HepG2 (cell line): ENCODE data around the gene CTNNA3. TPM values are rescaled to one million over a fixed set of nuclear protein-coding genes. Genes with fewer than 3 reads are reported as not detected.

Experiments used
- ATAC-seq: fragments of 200-7000 bp; cut with Tn5 transposase; 3 replicates; pipeline ENCODE4 v1.9.1; 2020; ENCODE audit warnings: mild to moderate bottlenecking, moderate library complexity
- BruUV-seq: library from RNA; stranded (reverse); fragments of 400-500 nt; replicated peaks from 2 replicates; lab custom pipeline; 2021; lab: Mats Ljungman, UMichigan
- CTCF ChIA-PET: fragments of 300-600 bp; formaldehyde crosslinking; extraction: SDS; loops from one replicate; lab custom pipeline; 2021; ENCODE audit warnings: low total read pairs, inconsistent platforms, low intra/inter-chr PET ratio; lab: Yijun Ruan, JAX
- POLR2A ChIA-PET: fragments of 350-600 bp; sonication (Branson Sonifier 250); formaldehyde crosslinking; loops from one replicate; lab custom pipeline; 2020; ENCODE audit warnings: antibody characterized with exemption, inconsistent platforms; lab: Yijun Ruan, JAX
- DNase-seq: peaks from one replicate; pipeline ENCODE4 v3.0.0-alpha.2; 2015; ENCODE audit warnings: low spot score
- FAIRE-seq: peaks from 3 replicates; lab custom pipeline; 2011; peaks lifted over from hg19 to GRCh38; lab: Jason Lieb, UNC
- H2AFZ ChIP-seq: one replicate; pipeline ENCODE4 v1.6.1; 2011; ENCODE audit warnings: low read length, inconsistent platforms
- H3K27ac ChIP-seq: fragments of 300-600 bp; 3 replicates; pipeline ENCODE4 v1.8.0; 2011; ENCODE audit warnings: mixed run types, mild to moderate bottlenecking, mixed read lengths, low read length, inconsistent platforms; ENCODE audit not compliant: insufficient read depth; ENCODE audit errors: extremely low read length
- H3K27me3 ChIP-seq, 2 experiments: fragments of 200-600 bp in 1 of 2; 2 replicates in 1 of 2; 3 replicates in 1 of 2; pipeline versions ENCODE4 v1.6.0 to v1.8.0; 2011; ENCODE audit warnings: low read length in 2 of 2, mild to moderate bottlenecking in 2 of 2, moderate library complexity in 2 of 2, inconsistent platforms in 1 of 2; ENCODE audit not compliant: insufficient read depth in 2 of 2, control insufficient read depth in 1 of 2
- H3K36me3 ChIP-seq, 2 experiments: fragments of 200-600 bp in 1 of 2; replicated peaks in 1 of 2; 2 replicates in 1 of 2; 3 replicates in 1 of 2; pipeline versions ENCODE4 v1.5.1 to v1.8.0; 2011; ENCODE audit warnings: low read length in 2 of 2, inconsistent platforms in 1 of 2; ENCODE audit not compliant: insufficient read depth in 2 of 2, control insufficient read depth in 1 of 2
- H3K4me1 ChIP-seq: 2 replicates; pipeline ENCODE4 v1.5.1; 2012; ENCODE audit warnings: low read length, inconsistent platforms; ENCODE audit not compliant: insufficient read depth
- H3K4me2 ChIP-seq: 2 replicates; pipeline ENCODE4 v1.6.0; 2011; ENCODE audit warnings: low read depth, low read length, inconsistent platforms
- H3K4me3 ChIP-seq, 3 experiments: fragments of 200-600 bp in 1 of 3; sonication (generic), shearing (Covaris generic) in 1 of 3; replicated peaks in 1 of 3; 2 replicates each; pipeline ENCODE4 v1.5.1; 2011 to 2016; ENCODE audit warnings: low read length in 3 of 3, inconsistent platforms in 2 of 3, low read depth in 2 of 3, mild to moderate bottlenecking in 2 of 3, control low read depth in 1 of 3, mixed read lengths in 1 of 3; ENCODE audit not compliant: insufficient read depth in 1 of 3
- H3K79me2 ChIP-seq: one replicate; pipeline ENCODE4 v1.6.1; 2011; ENCODE audit warnings: low read length, inconsistent platforms; ENCODE audit not compliant: insufficient read depth
- H3K9ac ChIP-seq: 2 replicates; pipeline ENCODE4 v1.6.0; 2011; ENCODE audit warnings: mild to moderate bottlenecking, low read depth, low read length, inconsistent platforms; ENCODE audit not compliant: insufficient read depth
- H3K9me3 ChIP-seq: 2 replicates; pipeline ENCODE4 v1.5.1; 2012; ENCODE audit warnings: mild to moderate bottlenecking, low read length
- H4K20me1 ChIP-seq: 2 replicates; pipeline ENCODE4 v1.6.0; 2011; ENCODE audit warnings: inconsistent platforms, mild to moderate bottlenecking, low read length, moderate library complexity; ENCODE audit not compliant: insufficient read depth
- CHD2 ChIP-seq: IDR thresholded peaks from 2 replicates; pipeline ENCODE4 v1.6.1; 2011; ENCODE audit warnings: low read depth, low read length, improper control_type of control experiment
- ELF4 ChIP-seq: sonication (generic); formaldehyde crosslinking; IDR thresholded peaks from 2 replicates; pipeline ENCODE4 v1.5.0; 2020; ENCODE audit warnings: missing genetic modification reagents, mild to moderate bottlenecking, moderate library complexity, borderline replicate concordance
- FOSL2 ChIP-seq: sonication (generic); formaldehyde crosslinking; IDR thresholded peaks from 2 replicates; pipeline ENCODE4 v1.4.0; 2020; ENCODE audit warnings: missing genetic modification reagents
- MAFF ChIP-seq: IDR thresholded peaks from 2 replicates; pipeline ENCODE4 v1.6.1; 2011; ENCODE audit warnings: low read depth, low read length, improper control_type of control experiment
- MAFK ChIP-seq, 2 experiments: IDR thresholded peaks in 1 of 2; conservative IDR thresholded peaks in 1 of 2; 2 replicates each; pipeline ENCODE4 v1.6.1; 2011; ENCODE audit warnings: improper control_type of control experiment in 2 of 2, low read length in 2 of 2
- MEIS2 ChIP-seq: sonication (generic); formaldehyde crosslinking; IDR thresholded peaks from 2 replicates; pipeline ENCODE4 v1.9.0; 2021; ENCODE audit warnings: mild to moderate bottlenecking, missing genetic modification reagents
- REPIN1 ChIP-seq: sonication (generic); formaldehyde crosslinking; IDR thresholded peaks from 2 replicates; pipeline ENCODE4 v1.8.0; 2022; ENCODE audit warnings: missing genetic modification reagents, low read depth, mild to moderate bottlenecking, borderline replicate concordance
- YY1 ChIP-seq: IDR thresholded peaks from 2 replicates; pipeline ENCODE4 v1.6.1; 2011; ENCODE audit warnings: low read length, low read depth, moderate library complexity, mild to moderate bottlenecking; ENCODE audit not compliant: insufficient read depth, insufficient replicate concordance
- ZNF607 ChIP-seq: sonication (generic); formaldehyde crosslinking; IDR thresholded peaks from 2 replicates; pipeline ENCODE4 v1.5.1; 2020; ENCODE audit warnings: missing genetic modification reagents, mild to moderate bottlenecking, borderline replicate concordance
- ZNF737 ChIP-seq: sonication (generic); formaldehyde crosslinking; IDR thresholded peaks from 2 replicates; pipeline ENCODE4 v1.5.0; 2020; ENCODE audit warnings: missing genetic modification reagents, mild to moderate bottlenecking, borderline replicate concordance
- ZSCAN9 ChIP-seq: IDR thresholded peaks from 2 replicates; pipeline ENCODE4 v1.6.1; 2016; ENCODE audit warnings: borderline replicate concordance
- WGBS: methylation state at CpG from one replicate; pipeline ENCODE4 v1.1.6; 2017; ENCODE audit warnings: low lambda C conversion rate; 5-methylcytosine and 5-hydroxymethylcytosine counted together
- in situ Hi-C: cut with HindIII; loops from 2 replicates; pipeline ENCODE4 v1.10.0; 2017; ENCODE audit warnings: low pct_unique_long_range_greater_than_20kb; ENCODE audit not compliant: extremely low pct_ligation_motif_present
- intact Hi-C: fragments of 100-400 bp; cut with micrococcal nuclease; formaldehyde crosslinking; loops from one replicate; pipeline ENCODE4 v1.10.0; 2022; ENCODE audit not compliant: unreplicated experiment
- polyA plus RNA-seq, 8 experiments: library from polyadenylated mRNA; depleted of rRNA in 3 of 8; stranded (reverse) in 7 of 8; unstranded in 1 of 8; fragments of >200 nt; fragmentation: Illumina TruSeq in 4 of 8; extraction: Trizol in 4 of 8; gene quantifications; 2 replicates each; pipeline versions ENCODE4 v1.2.1 to v1.2.3, GENCODE V29; 2011 to 2016; ENCODE audit warnings: low read depth in 4 of 8, missing spikeins in 1 of 8, mixed read lengths in 1 of 8; ENCODE audit not compliant: insufficient read depth in 1 of 8
- total RNA-seq, 5 experiments: library from RNA; depleted of rRNA; stranded (reverse); fragments of >200 nt; fragmentation: Illumina TruSeq; extraction: Trizol; gene quantifications; 2 replicates each; pipeline ENCODE4 v1.2.3, GENCODE V29; 2016; ENCODE audit warnings: low read depth in 1 of 5
- TF ChIP-seq, protein P1 (sequence below): sonication (generic); formaldehyde crosslinking; IDR thresholded peaks from 2 replicates; pipeline ENCODE4 v1.4.0; 2020; ENCODE audit warnings: mild to moderate bottlenecking, missing genetic modification reagents, borderline replicate concordance
- TF ChIP-seq, protein P2 (sequence below), 2 experiments: sonication (generic) in 1 of 2; formaldehyde crosslinking in 1 of 2; IDR thresholded peaks; 2 replicates each; pipeline versions ENCODE4 v1.4.0 to v1.6.1; 2016 to 2020; ENCODE audit warnings: borderline replicate concordance in 1 of 2, low read depth in 1 of 2, mild to moderate bottlenecking in 1 of 2, missing genetic modification reagents in 1 of 2

The CTNNA3 gene
- total and polyA plus RNA-seq, 2 of the 13 experiments (the other 11 are each of a cell fraction or from before 2014, with no cell fraction given), result not detected

DNA sequence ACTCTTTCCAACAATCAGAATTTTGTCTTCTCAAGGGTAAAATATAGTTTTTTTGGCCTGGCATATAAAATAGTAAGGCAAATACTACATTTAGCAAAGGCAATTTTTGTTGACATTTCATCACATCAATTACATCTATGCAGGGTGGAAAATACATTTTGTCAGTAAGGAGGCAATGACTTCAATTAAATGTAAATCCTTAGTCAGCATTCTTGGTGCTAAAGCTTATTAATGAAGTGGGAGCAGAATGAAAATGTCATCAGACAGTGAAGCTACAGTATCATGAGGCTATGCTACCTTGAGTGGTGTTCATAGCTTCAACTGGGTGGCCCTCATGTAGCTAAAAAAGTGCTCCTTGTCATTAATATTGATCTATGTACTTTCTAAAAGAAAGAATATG lies 761.3 kb downstream of the CTNNA3 start:
- ChIA-PET POLR2A (no interaction called here), CTCF (no interaction called here)
- no peaks in the 10 kb centered on the region for H3K36me3 ChIP-seq
- no peak for ATAC-seq
- no peak overlapping the region for H3K9ac ChIP-seq
- FAIRE-seq, result no peak
- no peak overlapping the region for H3K27ac ChIP-seq
- no peaks in the 10 kb centered on the region for H3K79me2 ChIP-seq
- no peaks in the 10 kb centered on the region for H4K20me1 ChIP-seq
- H3K9me3 ChIP-seq, result no peaks in the 10 kb centered on the region
- H2AFZ ChIP-seq, result no peak overlapping the region
- H3K4me3 ChIP-seq, result no peak overlapping the region
- DNase-seq, result no peak
- H3K4me1 ChIP-seq, result no peaks in the 10 kb centered on the region
- no peak overlapping the region for H3K4me2 ChIP-seq
- in situ Hi-C loops (no loop called here), intact Hi-C loops (loop anchor here (5.0 kb wide), 3 partner anchors 307 to 1957 kb away; no protein-coding TSS in a partner anchor)
- H3K27me3 ChIP-seq, result no peaks in the 10 kb centered on the region
- TF ChIP-seq MAFF, result peak; percentile 92
- peak; percentile 85 to 95 for TF ChIP-seq MAFK (conservative IDR thresholded peaks at IDR 0.05 in 1 of 2, IDR thresholded peaks at IDR 0.05 in 1 of 2; ENCODE audit: low read length in 2 of 2)
- TF ChIP-seq ZNF607 (CRISPR knock-in tag), result no peak
- TF ChIP-seq FOSL2 (CRISPR knock-in tag), result no peak
- BruUV-seq, result no TSS peak

DNA sequence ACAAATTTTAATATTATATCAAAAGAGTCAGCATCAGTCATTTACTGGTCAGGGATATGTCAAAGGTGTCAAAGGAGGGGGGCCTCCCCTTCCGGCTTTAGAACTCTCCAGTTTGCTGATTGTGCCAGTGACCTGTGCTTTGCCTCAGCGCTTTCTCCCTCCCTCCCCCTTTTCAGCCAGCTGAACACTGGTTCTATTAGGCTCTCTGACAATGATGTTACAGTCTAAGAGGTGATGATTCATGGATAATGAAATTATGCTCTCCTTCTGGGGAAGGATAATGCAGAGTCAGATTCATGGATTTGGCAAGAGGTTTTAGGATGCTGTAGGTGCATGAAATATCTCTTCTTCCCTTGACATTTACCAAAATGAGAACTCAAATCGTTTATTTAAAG lies 764.0 kb downstream of the CTNNA3 start:
- Histone ChIP-seq H3K9ac (no peak overlapping the region), H3K27me3 (peaks cover 2 to 10% of the 10 kb centered on the region in 2 experiments; a peak in 2 of 5 replicates), H3K4me3 (no peak overlapping the region), H3K27ac (no peak overlapping the region), H3K79me2 (no peaks in the 10 kb centered on the region), H2AFZ (no peak overlapping the region), H3K9me3 (no peaks in the 10 kb centered on the region), H3K4me1 (no peaks in the 10 kb centered on the region), H3K4me2 (no peak overlapping the region), H3K36me3 (no peaks in the 10 kb centered on the region), H4K20me1 (no peaks in the 10 kb centered on the region)
- in situ Hi-C loops (no loop called here), intact Hi-C loops (loop anchor here (2.0 to 5.0 kb wide), 4 partner anchors 305 to 1955 kb away; no protein-coding TSS in a partner anchor)
- POLR2A ChIA-PET, result no interaction called here
- BruUV-seq, result no TSS peak
- FAIRE-seq (no peak), ATAC-seq (no peak), DNase-seq (no peak)
- 15% methylated on average over 3 of the region's 3 CpGs for WGBS
- CTCF ChIA-PET, result no interaction called here
- TF ChIP-seq REPIN1 (CRISPR knock-in tag) (no peak), YY1 (no peak), MEIS2 (no peak), ZSCAN9 (CRISPR knock-in tag) (no peak), ZNF737 (CRISPR knock-in tag) (no peak), CHD2 (no peak), ELF4 (CRISPR knock-in tag) (no peak)
- TF ChIP-seq, protein P1, sequence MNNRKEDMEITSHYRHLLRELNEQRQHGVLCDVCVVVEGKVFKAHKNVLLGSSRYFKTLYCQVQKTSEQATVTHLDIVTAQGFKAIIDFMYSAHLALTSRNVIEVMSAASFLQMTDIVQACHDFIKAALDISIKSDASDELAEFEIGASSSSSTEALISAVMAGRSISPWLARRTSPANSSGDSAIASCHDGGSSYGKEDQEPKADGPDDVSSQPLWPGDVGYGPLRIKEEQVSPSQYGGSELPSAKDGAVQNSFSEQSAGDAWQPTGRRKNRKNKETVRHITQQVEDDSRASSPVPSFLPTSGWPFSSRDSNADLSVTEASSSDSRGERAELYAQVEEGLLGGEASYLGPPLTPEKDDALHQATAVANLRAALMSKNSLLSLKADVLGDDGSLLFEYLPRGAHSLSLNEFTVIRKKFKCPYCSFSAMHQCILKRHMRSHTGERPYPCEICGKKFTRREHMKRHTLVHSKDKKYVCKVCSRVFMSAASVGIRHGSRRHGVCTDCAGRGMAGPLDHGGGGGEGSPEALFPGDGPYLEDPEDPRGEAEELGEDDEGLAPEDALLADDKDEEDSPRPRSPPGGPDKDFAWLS, result no peak
- TF ChIP-seq, protein P2, sequence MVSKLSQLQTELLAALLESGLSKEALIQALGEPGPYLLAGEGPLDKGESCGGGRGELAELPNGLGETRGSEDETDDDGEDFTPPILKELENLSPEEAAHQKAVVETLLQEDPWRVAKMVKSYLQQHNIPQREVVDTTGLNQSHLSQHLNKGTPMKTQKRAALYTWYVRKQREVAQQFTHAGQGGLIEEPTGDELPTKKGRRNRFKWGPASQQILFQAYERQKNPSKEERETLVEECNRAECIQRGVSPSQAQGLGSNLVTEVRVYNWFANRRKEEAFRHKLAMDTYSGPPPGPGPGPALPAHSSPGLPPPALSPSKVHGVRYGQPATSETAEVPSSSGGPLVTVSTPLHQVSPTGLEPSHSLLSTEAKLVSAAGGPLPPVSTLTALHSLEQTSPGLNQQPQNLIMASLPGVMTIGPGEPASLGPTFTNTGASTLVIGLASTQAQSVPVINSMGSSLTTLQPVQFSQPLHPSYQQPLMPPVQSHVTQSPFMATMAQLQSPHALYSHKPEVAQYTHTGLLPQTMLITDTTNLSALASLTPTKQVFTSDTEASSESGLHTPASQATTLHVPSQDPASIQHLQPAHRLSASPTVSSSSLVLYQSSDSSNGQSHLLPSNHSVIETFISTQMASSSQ (IDR thresholded peaks at IDR 0.05; ENCODE audit: low read depth), result no peak
- TF ChIP-seq, protein P2 (CRISPR knock-in tag; IDR thresholded peaks at IDR 0.05; ENCODE audit: borderline replicate concordance), result no peak
